GM11168 (cell line): ENCODE data around the gene REM2.

Experiments
- in situ Hi-C: fragments of 300-500 bp; cut with MboI; formaldehyde crosslinking; loops from one replicate; pipeline ENCODE4 v1.12.0; 2022; ENCODE audit warnings: low sequenced_read_pairs; ENCODE audit not compliant: unreplicated experiment

REM2 gene

GRCh38 chr14:22920697-22921096, 37.7 kb downstream of the REM2 start:
- in situ Hi-C loops: no loop called here

DNA sequence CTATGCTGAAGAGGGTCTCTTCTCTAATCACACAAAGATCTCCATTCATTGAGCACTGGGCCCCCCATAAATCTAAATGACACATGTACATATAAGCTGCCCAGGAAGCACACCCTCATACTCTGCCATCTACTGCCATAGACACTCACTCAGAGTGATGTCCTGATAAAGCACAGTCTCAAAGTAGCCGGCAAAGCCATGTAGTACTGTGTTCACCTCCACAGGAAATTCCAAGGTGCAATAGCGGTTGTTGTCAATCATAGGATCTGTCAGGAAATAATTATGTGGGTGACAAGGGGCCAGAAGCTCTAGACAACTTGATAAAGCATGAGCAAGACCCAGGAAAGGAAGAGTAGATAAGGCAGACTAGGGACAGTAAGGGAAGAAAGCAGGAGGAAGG, 39.3 kb downstream of the REM2 start:
- in situ Hi-C loops: no loop called here

- in situ Hi-C loops: no loop called here
Measured at GRCh38 chr14:22923746-22924145, 40.7 kb downstream of the REM2 start.

GRCh38 chr14:22925513-22925912, 42.5 kb downstream of the REM2 start:
- in situ Hi-C loops: no loop called here

- in situ Hi-C loops: no loop called here
Measured at GRCh38 chr14:22926316-22926715, 43.3 kb downstream of the REM2 start.

DNA sequence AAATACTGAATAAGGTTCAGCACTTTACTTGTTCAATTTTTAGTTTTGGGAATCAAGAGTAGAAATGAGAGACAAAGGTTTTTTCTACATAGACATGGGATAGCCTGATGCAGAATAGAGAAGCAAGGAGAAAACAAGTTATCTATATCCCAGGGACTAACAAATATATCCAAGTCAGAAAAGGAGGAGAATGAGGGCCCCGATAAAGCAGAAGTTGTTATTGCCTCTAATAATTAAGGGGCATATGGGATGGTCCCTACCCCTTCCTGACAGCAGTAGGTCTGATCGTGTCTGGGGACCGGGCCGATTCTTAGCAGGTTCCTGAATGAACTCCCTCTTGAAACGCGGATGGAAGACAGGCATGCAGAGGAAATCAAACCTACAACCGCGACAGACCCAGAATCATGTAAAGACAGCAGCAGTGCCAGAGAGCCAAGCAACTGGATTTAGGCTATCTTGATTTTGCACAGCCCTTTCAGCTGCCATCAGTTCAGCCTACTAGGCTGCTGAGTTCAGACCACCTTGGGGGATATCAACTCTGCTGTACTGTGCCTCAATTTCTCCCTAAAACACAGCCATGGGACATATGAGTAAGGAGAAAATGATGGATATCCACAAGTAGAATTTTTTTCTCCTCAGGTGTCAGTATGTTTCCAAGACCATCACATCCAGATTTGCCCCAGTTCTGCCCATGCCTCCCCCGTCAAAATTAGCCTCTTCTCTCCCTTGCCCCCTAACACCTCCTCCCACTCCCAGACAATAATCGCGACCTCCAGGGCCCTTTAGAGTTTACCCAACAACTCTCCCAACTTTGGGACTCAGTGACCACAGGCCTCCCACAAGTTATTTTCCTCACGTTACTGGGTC, 45.4 kb downstream of the REM2 start:
- in situ Hi-C loops: no loop called here

GRCh38 chr14:22929104-22929960, 46.3 kb downstream of the REM2 start, which contains the start of gene PRMT5:
TSS of gene PRMT5 (minus strand) at chr14:22929376. CDS start at chr14:22929361, 15 bp downstream.
- in situ Hi-C loops: no loop called here

GRCh38 chr14:22929961-22930364, 46.9 kb downstream of the REM2 start:
- in situ Hi-C loops: no loop called here

- in situ Hi-C loops: no loop called here
Measured at GRCh38 chr14:22932146-22932545, 49.1 kb downstream of the REM2 start.

DNA sequence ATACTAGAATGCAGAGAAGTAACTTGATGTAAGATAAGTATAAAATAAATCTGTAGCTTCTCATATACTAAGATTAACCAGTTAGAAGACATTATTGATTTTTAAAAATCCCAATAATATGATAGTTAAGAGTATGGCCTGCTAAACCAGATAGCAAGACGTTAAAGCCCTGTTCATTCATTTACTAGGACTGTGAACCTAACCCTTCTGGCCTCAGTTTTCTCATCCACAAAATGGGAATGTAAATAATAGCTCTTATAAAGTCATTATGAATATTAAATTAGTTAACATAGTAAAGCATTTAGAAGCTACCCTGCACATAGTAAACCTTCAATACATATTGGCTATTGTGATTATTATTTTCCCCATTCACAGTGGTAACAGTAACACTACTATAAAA, 52.1 kb downstream of the REM2 start:
- in situ Hi-C loops: no loop called here
